ENCODE measurements around the gene CCDC194.

CCDC194 gene

DNA sequence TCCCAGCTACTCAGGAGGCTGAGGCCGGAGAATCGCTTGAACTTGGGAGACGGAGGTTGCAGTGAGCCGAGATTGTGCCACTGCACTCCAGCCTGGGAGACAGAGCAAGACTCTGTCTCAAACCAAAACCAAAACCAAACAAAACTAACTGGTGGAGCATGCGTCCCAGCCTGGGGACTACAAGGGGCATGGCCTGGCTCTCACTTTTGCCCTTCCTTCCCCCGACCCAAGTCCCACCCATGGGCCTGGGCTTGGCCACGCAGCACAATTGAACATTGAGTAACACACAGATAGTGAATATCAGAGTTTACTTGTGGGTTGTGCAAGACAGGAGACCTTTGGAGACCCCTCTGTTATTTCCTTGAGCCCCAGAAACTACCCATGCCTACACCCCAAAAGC, 41.2 kb upstream of the CCDC194 start:
- Histone ChIP-seq H4K8ac (ENCODE audit: low read depth, low read length) (no peak overlapping the region), H3K4me3 (ENCODE audit: low read depth, low read length) (no peak overlapping the region), H3K27ac (ENCODE audit: low read depth, low read length) (no peak overlapping the region), H3K14ac (ENCODE audit: low read length) (no peak overlapping the region), H3K9ac (ENCODE audit: low read length) (no peak overlapping the region), H3K4ac (ENCODE audit: low read depth, low read length) (no peak overlapping the region), H3K79me2 (ENCODE audit: control insufficient read depth, insufficient read depth, low read length, poor library complexity) (no peaks in the 10 kb centered on the region), H2BK5ac (ENCODE audit: low read depth, low read length, poor library complexity) (no peak overlapping the region), H3K23ac (ENCODE audit: low read length) (no peak overlapping the region), H3K36me3 (ENCODE audit: control insufficient read depth in 1 of 2, insufficient read depth in 2 of 2, low read length in 2 of 2) (no peaks in the 10 kb centered on the region), H4K12ac (ENCODE audit: low read depth, low read length) (no peak overlapping the region), H3K9me3 (ENCODE audit: insufficient read depth, low read depth, low read length) (peaks cover 4% of the 10 kb centered on the region), H4K91ac (ENCODE audit: low read depth, low read length) (no peak overlapping the region), H3K4me2 (ENCODE audit: low read length) (no peak overlapping the region), H2BK12ac (ENCODE audit: low read length) (no peak overlapping the region), H3K18ac (ENCODE audit: low read length) (no peak overlapping the region), H3K4me1 (ENCODE audit: control insufficient read depth in 1 of 2, insufficient read depth in 2 of 2, low read length in 2 of 2) (no peaks in the 10 kb centered on the region), H2BK120ac (ENCODE audit: insufficient read depth, low read length, poor library complexity) (no peak overlapping the region), H3K79me1 (ENCODE audit: low read length) (no peaks in the 10 kb centered on the region), H3K27me3 (ENCODE audit: insufficient read depth, low read length) (no peaks in the 10 kb centered on the region), H2AFZ (ENCODE audit: insufficient read depth, low read length, poor library complexity) (no peak overlapping the region), H2AK5ac (ENCODE audit: low read length) (no peak overlapping the region)
- no peak for DNase-seq
- no CpG with 5 or more reads among the region's 7 CpGs for WGBS (ENCODE audit: extremely low coverage, insufficient coverage, insufficient read length)

DNA sequence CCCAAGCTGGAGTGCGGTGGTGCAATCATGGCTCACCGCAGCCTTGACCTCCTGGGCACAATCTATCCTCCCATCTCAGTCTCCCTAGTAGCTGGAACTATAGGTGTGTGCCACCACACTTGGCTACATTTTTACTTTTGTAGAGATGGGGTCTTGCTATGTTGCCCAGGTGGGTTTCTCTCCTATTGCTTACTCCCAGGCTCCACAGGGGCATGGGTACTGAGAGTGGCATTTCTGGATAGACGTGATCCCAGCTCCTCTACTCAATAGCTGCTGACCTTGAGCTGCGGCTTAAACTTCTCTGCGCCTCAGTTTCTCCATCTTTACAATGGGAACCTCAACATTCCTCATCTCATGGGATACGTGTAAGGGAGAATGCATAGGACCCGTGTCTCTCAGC, 37.4 kb upstream of the CCDC194 start:
- no peaks in the 10 kb centered on the region for H3K79me2 ChIP-seq (ENCODE audit: control insufficient read depth, insufficient read depth, low read length, poor library complexity)
- no peak overlapping the region for H3K14ac ChIP-seq (ENCODE audit: low read length)
- no peak overlapping the region for H3K4me2 ChIP-seq (ENCODE audit: low read length)
- no peak overlapping the region for H3K23ac ChIP-seq (ENCODE audit: low read length)
- no peak overlapping the region for H2AK5ac ChIP-seq (ENCODE audit: low read length)
- H3K18ac ChIP-seq (ENCODE audit: low read length) = no peak overlapping the region
- H4K91ac ChIP-seq (ENCODE audit: low read depth, low read length) = no peak overlapping the region
- H3K36me3 ChIP-seq (ENCODE audit: control insufficient read depth in 1 of 2, insufficient read depth in 2 of 2, low read length in 2 of 2) = no peaks in the 10 kb centered on the region
- H2BK120ac ChIP-seq (ENCODE audit: insufficient read depth, low read length, poor library complexity) = no peak overlapping the region
- H3K4ac ChIP-seq (ENCODE audit: low read depth, low read length) = no peak overlapping the region
- H3K4me3 ChIP-seq (ENCODE audit: low read depth, low read length) = no peak overlapping the region
- no peak overlapping the region for H3K27ac ChIP-seq (ENCODE audit: low read depth, low read length)
- no peak overlapping the region for H2BK5ac ChIP-seq (ENCODE audit: low read depth, low read length, poor library complexity)
- no peak overlapping the region for H4K12ac ChIP-seq (ENCODE audit: low read depth, low read length)
- H3K79me1 ChIP-seq (ENCODE audit: low read length) = no peaks in the 10 kb centered on the region
- no peaks in the 10 kb centered on the region for H3K4me1 ChIP-seq (ENCODE audit: control insufficient read depth in 1 of 2, insufficient read depth in 2 of 2, low read length in 2 of 2)
- no peak overlapping the region for H4K8ac ChIP-seq (ENCODE audit: low read depth, low read length)
- no peak overlapping the region for H2AFZ ChIP-seq (ENCODE audit: insufficient read depth, low read length, poor library complexity)
- H3K9me3 ChIP-seq (ENCODE audit: insufficient read depth, low read depth, low read length) = peaks cover 4% of the 10 kb centered on the region
- no peak for DNase-seq
- no peaks in the 10 kb centered on the region for H3K27me3 ChIP-seq (ENCODE audit: insufficient read depth, low read length)
- no peak overlapping the region for H3K9ac ChIP-seq (ENCODE audit: low read length)
- no CpG with 5 or more reads among the region's 7 CpGs for WGBS (ENCODE audit: extremely low coverage, insufficient coverage, insufficient read length)
- no peak overlapping the region for H2BK12ac ChIP-seq (ENCODE audit: low read length)

DNA sequence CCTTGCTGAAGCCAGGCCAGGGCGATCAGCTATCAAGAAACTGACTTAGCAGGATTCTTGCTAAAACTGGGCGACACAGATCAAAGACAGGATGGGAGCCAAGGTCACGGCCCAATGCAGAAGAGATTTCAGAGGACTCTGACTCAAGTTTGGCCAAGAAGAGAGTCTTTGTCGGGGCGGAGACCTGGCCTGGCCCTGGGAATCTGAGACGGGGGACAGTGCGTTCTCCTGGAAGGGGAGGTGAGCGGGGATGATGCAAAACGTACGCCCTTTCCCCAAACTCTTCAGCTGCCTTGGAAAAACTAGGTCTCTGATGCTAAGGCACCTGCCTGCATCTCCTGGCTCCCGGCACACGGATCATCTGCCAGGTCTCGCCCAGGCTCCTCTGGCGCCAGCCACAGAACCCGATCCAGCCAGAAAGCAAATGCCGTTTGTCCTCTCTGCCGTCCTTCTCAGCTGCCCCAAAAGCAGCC, 35.7 kb upstream of the CCDC194 start:
- no peak overlapping the region for H3K4ac ChIP-seq (ENCODE audit: low read depth, low read length)
- H4K91ac ChIP-seq (ENCODE audit: low read depth, low read length) = no peak overlapping the region
- no peaks in the 10 kb centered on the region for H3K79me1 ChIP-seq (ENCODE audit: low read length)
- H3K36me3 ChIP-seq (ENCODE audit: control insufficient read depth in 1 of 2, insufficient read depth in 2 of 2, low read length in 2 of 2) = no peaks in the 10 kb centered on the region
- H3K79me2 ChIP-seq (ENCODE audit: control insufficient read depth, insufficient read depth, low read length, poor library complexity) = no peaks in the 10 kb centered on the region
- H3K9ac ChIP-seq (ENCODE audit: low read length) = peak overlapping the region; percentile 49
- peaks cover 0 to 5% of the 10 kb centered on the region in 2 experiments for H3K4me1 ChIP-seq (ENCODE audit: control insufficient read depth in 1 of 2, insufficient read depth in 2 of 2, low read length in 2 of 2)
- H3K9me3 ChIP-seq (ENCODE audit: insufficient read depth, low read depth, low read length) = no peaks in the 10 kb centered on the region
- H4K8ac ChIP-seq (ENCODE audit: low read depth, low read length) = no peak overlapping the region
- no peak overlapping the region for H2BK12ac ChIP-seq (ENCODE audit: low read length)
- WGBS (ENCODE audit: extremely low coverage, insufficient coverage, insufficient read length) = no CpG with 5 or more reads among the region's 17 CpGs
- H3K4me2 ChIP-seq (ENCODE audit: low read length) = no peak overlapping the region
- H3K27ac ChIP-seq (ENCODE audit: low read depth, low read length) = no peak overlapping the region
- no peaks in the 10 kb centered on the region for H3K27me3 ChIP-seq (ENCODE audit: insufficient read depth, low read length)
- no peak overlapping the region for H2BK5ac ChIP-seq (ENCODE audit: low read depth, low read length, poor library complexity)
- H4K12ac ChIP-seq (ENCODE audit: low read depth, low read length) = no peak overlapping the region
- no peak overlapping the region for H3K18ac ChIP-seq (ENCODE audit: low read length)
- H2BK120ac ChIP-seq (ENCODE audit: insufficient read depth, low read length, poor library complexity) = no peak overlapping the region
- H2AK5ac ChIP-seq (ENCODE audit: low read length) = no peak overlapping the region
- no peak for DNase-seq
- H3K23ac ChIP-seq (ENCODE audit: low read length) = no peak overlapping the region
- H2AFZ ChIP-seq (ENCODE audit: insufficient read depth, low read length, poor library complexity) = no peak overlapping the region
- no peak overlapping the region for H3K14ac ChIP-seq (ENCODE audit: low read length)
- H3K4me3 ChIP-seq (ENCODE audit: low read depth, low read length) = no peak overlapping the region

DNA sequence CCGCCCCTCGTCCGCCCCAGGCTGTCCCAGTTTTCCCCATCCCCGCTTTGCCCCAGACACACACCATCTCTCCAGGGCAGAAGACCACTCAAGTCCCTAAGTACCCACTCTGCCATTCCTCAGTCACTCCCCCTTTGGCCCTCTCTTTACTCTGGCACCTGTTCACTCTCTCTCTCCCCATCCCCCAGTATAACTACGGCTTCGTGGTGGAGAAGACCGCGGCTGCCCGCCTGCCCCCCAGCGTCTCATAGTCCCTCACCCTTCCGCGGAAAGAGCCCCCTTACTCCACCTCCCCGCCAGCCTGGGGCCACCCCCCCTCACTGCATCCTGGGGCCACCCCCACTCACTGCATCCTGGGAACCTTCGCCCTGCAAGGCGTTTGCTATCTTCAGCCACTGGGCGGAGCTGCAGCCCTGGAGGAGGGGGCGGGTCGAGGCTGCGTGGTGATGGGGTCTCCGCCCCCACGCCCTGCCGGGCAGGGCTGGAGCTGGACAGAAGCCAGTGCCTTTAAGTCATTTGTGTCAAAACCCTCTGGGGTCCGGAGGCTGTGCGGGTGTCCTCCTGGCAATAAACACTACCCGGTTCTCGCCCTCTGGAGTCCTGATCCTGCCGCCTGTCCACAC, 30.9 kb upstream of the CCDC194 start:
- peak overlapping the region; percentile 52 for H3K4me2 ChIP-seq (ENCODE audit: low read length)
- H3K27me3 ChIP-seq (ENCODE audit: insufficient read depth, low read length) = no peaks in the 10 kb centered on the region
- no CpG with 5 or more reads among the region's 27 CpGs for WGBS (ENCODE audit: extremely low coverage, insufficient coverage, insufficient read length)
- no peak overlapping the region for H3K9ac ChIP-seq (ENCODE audit: low read length)
- H2BK5ac ChIP-seq (ENCODE audit: low read depth, low read length, poor library complexity) = no peak overlapping the region
- peaks cover 8% of the 10 kb centered on the region for H3K79me1 ChIP-seq (ENCODE audit: low read length)
- no peak overlapping the region for H3K18ac ChIP-seq (ENCODE audit: low read length)
- no peaks in the 10 kb centered on the region for H3K9me3 ChIP-seq (ENCODE audit: insufficient read depth, low read depth, low read length)
- H4K91ac ChIP-seq (ENCODE audit: low read depth, low read length) = no peak overlapping the region
- no peak overlapping the region for H2AFZ ChIP-seq (ENCODE audit: insufficient read depth, low read length, poor library complexity)
- peaks cover 5 to 6% of the 10 kb centered on the region in 2 experiments for H3K36me3 ChIP-seq (ENCODE audit: control insufficient read depth in 1 of 2, insufficient read depth in 2 of 2, low read length in 2 of 2)
- H3K27ac ChIP-seq (ENCODE audit: low read depth, low read length) = no peak overlapping the region
- no peak overlapping the region for H2BK120ac ChIP-seq (ENCODE audit: insufficient read depth, low read length, poor library complexity)
- H3K14ac ChIP-seq (ENCODE audit: low read length) = no peak overlapping the region
- H3K4me1 ChIP-seq (ENCODE audit: control insufficient read depth in 1 of 2, insufficient read depth in 2 of 2, low read length in 2 of 2) = peaks cover 6 to 14% of the 10 kb centered on the region in 2 experiments
- no peak overlapping the region for H2AK5ac ChIP-seq (ENCODE audit: low read length)
- no peak overlapping the region for H4K8ac ChIP-seq (ENCODE audit: low read depth, low read length)
- H3K4ac ChIP-seq (ENCODE audit: low read depth, low read length) = no peak overlapping the region
- peak; percentile 27 to 57 for DNase-seq
- H3K79me2 ChIP-seq (ENCODE audit: control insufficient read depth, insufficient read depth, low read length, poor library complexity) = peaks cover 6% of the 10 kb centered on the region
- H2BK12ac ChIP-seq (ENCODE audit: low read length) = no peak overlapping the region
- H4K12ac ChIP-seq (ENCODE audit: low read depth, low read length) = no peak overlapping the region
- no peak overlapping the region for H3K23ac ChIP-seq (ENCODE audit: low read length)
- no peak overlapping the region for H3K4me3 ChIP-seq (ENCODE audit: low read depth, low read length)

Measured in trophoblast cell (in vitro differentiated cells and primary cell).